Measurements from ENCODE around the gene NKTR. TPM values are rescaled to one million over a fixed set of nuclear protein-coding genes. Genes with fewer than 3 reads are reported as not detected.

The NKTR gene
- total and polyA plus RNA-seq, 9 of the 15 experiments (the other 6 are each of a cell fraction or from before 2014, with no cell fraction given) = 19.7 to 123 (median 92.6) TPM

DNA sequence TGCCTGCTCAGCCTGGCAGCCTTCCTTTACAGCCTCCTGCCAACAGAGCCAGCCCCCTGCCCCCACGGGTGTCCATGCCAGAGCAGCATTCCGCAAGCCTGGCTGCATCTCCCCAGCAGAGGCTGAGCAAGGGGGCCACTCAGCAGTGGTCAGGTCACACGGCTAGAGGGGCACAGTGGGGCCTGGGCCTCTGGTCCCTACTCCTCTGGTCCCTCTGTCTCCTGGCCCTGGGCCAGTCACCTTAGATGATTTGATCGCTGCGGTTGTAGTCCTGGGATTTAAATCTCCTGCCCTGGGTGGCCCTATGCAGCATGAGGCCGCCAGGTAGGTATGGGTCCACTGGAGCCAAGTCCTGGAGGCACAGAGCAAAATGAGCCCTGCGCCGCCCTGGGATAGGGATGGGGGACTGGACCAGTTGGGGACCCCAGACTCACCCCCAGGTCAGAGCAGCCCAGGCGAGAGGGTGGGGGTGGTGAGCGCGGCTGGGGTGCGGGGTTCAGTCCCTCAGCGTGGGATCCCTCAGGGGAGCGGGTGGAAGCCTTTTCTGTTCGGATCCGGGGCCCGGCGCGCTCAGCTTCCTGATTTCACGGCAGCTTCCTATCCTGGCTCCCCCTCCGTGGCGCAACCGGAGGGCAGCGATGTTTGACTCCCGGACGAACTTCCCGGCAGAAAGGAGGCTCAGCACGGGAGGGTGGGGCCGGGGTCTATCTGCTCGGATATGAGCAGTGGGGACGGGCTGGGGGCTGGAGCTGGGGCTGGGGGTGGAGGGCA, 53.3 kb downstream of the NKTR start, which contains the start of gene ZBTB47:
ZBTB47 (plus strand) TSS at position 138 of the 771 bp plus-strand sequence. CDS start 4,659 bp downstream, outside the sequence.
- Histone ChIP-seq H3K27me3 (ENCODE audit: control insufficient read depth in 2 of 2, insufficient read depth in 2 of 2, low read length in 2 of 2) (no peaks in the 10 kb centered on the region), H3K27ac (ENCODE audit: extremely low read depth, low read depth, low read length) (peak within 1 kb of the TSS; percentile 52), H3K9me3 (replicated peaks; ENCODE audit: control insufficient read depth, insufficient read depth, low read depth, low read length) (no peaks in the 10 kb centered on the region), H3K4me3 (peak within 1 kb of the TSS; percentile 53), H2AFZ (ENCODE audit: low read depth, low read length) (peak within 1 kb of the TSS; percentile 85), H3K9me1 (ENCODE audit: control insufficient read depth, insufficient read depth, low read length) (peaks cover 4% of the 10 kb centered on the region), H3K36me3 (ENCODE audit: control insufficient read depth, insufficient read depth, low read length) (peaks cover 11% of the 10 kb centered on the region), H3K79me2 (ENCODE audit: control insufficient read depth, insufficient read depth, low read length) (no peaks in the 10 kb centered on the region), H4K20me1 (replicated peaks; ENCODE audit: control insufficient read depth, insufficient read depth, low read length) (no peaks in the 10 kb centered on the region), H3K4me1 (replicated peaks in 1 of 2; ENCODE audit: control insufficient read depth in 2 of 2, insufficient read depth in 2 of 2, low read length in 2 of 2) (peaks cover 16 to 50% of the 10 kb centered on the region in 2 experiments), H3K4me2 (ENCODE audit: insufficient read depth, low read length) (peak within 1 kb of the TSS; percentile 78), H3K9ac (ENCODE audit: insufficient read depth in 1 of 2, low read depth in 2 of 2, low read length in 2 of 2) (peak within 1 kb of the TSS; percentile 65 to 94; a peak in 3 of 4 replicates)
- BruUV-seq (replicated peaks) = no TSS peak
- intact Hi-C loops (cut with micrococcal nuclease) = loop anchor here (5.0 kb wide), 1 partner anchor 71 kb away; the partner anchor contains the start of gene SEC22C
- peak in 2 of 4 experiments; percentile 46 to 55 for DNase-seq (ENCODE audit: extremely low read depth in 1 of 4, low spot score in 3 of 4)
- CTCF ChIA-PET (ENCODE audit: low intra/inter-chr PET ratio) = no interaction called here
- POLR2A ChIA-PET = interaction anchor here (0.6 to 1.6 kb wide), 7 partner anchors 11 to 1670 kb away, joined by 3 to 5 read pairs (median 3); no protein-coding TSS in a partner anchor
- WGBS (ENCODE audit: insufficient coverage, low coverage, missing lambda C conversion rate) = 25% methylated on average over 19 of the region's 31 CpGs
- ATAC-seq = peak; percentile 4
- no peak for FAIRE-seq
- in situ Hi-C loops (cut with MboI) = loop anchor here (5.0 kb wide), 1 partner anchor 94 kb away; no protein-coding TSS in a partner anchor
- TF ChIP-seq TEAD4 (IDR thresholded peaks at IDR 0.05; ENCODE audit: low read length) (no peak), TEAD4 (CRISPR knock-in tag; IDR thresholded peaks at IDR 0.05; ENCODE audit: borderline replicate concordance) (peak; percentile 58; the same call in 1 of the 2 replicates), NFIC (IDR thresholded peaks at IDR 0.05) (peak; percentile 75), TAF1 (IDR thresholded peaks at IDR 0.05; ENCODE audit: control insufficient read depth, extremely low read depth, insufficient read depth, low read length, severe bottlenecking) (peak; percentile 15), SRSF9 (IDR thresholded peaks at IDR 0.05; ENCODE audit: borderline replicate concordance, low read depth, low read length) (no peak), SP2 (IDR thresholded peaks at IDR 0.05; ENCODE audit: extremely low read depth, low read depth, low read length, poor library complexity, severe bottlenecking) (peak; percentile 2)
- TF ChIP-seq, protein P1, sequence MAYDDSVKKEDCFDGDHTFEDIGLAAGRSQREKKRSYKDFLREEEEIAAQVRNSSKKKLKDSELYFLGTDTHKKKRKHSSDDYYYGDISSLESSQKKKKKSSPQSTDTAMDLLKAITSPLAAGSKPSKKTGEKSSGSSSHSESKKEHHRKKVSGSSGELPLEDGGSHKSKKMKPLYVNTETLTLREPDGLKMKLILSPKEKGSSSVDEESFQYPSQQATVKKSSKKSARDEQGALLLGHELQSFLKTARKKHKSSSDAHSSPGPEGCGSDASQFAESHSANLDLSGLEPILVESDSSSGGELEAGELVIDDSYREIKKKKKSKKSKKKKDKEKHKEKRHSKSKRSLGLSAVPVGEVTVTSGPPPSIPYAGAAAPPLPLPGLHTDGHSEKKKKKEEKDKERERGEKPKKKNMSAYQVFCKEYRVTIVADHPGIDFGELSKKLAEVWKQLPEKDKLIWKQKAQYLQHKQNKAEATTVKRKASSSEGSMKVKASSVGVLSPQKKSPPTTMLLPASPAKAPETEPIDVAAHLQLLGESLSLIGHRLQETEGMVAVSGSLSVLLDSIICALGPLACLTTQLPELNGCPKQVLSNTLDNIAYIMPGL (CRISPR knock-in tag; IDR thresholded peaks at IDR 0.05) = no peak
- TF ChIP-seq, protein P2, sequence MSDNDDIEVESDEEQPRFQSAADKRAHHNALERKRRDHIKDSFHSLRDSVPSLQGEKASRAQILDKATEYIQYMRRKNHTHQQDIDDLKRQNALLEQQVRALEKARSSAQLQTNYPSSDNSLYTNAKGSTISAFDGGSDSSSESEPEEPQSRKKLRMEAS (CRISPR knock-in tag; IDR thresholded peaks at IDR 0.05) = 0 out of 2 replicates have a peak, but pooled peaks have one; percentile 42
- TF ChIP-seq, protein P3, sequence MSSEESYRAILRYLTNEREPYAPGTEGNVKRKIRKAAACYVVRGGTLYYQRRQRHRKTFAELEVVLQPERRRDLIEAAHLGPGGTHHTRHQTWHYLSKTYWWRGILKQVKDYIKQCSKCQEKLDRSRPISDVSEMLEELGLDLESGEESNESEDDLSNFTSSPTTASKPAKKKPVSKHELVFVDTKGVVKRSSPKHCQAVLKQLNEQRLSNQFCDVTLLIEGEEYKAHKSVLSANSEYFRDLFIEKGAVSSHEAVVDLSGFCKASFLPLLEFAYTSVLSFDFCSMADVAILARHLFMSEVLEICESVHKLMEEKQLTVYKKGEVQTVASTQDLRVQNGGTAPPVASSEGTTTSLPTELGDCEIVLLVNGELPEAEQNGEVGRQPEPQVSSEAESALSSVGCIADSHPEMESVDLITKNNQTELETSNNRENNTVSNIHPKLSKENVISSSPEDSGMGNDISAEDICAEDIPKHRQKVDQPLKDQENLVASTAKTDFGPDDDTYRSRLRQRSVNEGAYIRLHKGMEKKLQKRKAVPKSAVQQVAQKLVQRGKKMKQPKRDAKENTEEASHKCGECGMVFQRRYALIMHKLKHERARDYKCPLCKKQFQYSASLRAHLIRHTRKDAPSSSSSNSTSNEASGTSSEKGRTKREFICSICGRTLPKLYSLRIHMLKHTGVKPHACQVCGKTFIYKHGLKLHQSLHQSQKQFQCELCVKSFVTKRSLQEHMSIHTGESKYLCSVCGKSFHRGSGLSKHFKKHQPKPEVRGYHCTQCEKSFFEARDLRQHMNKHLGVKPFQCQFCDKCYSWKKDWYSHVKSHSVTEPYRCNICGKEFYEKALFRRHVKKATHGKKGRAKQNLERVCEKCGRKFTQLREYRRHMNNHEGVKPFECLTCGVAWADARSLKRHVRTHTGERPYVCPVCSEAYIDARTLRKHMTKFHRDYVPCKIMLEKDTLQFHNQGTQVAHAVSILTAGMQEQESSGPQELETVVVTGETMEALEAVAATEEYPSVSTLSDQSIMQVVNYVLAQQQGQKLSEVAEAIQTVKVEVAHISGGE (CRISPR knock-in tag; IDR thresholded peaks at IDR 0.05) = peak in 1 of 3 experiments; percentile 65; a peak in 2 of 6 replicates

Data from K562 (cell line).